RWPE1 (cell line): Measurements from ENCODE around the gene RPL28.

ENCODE experiments used
- CTCF ChIA-PET: fragments of 350-600 bp; sonication (Branson Sonifier 250); formaldehyde crosslinking; extraction: SDS; loops from one replicate; lab custom pipeline; 2021; lab: Yijun Ruan, JAX
- POLR2A ChIA-PET: fragments of 400-600 bp; formaldehyde crosslinking; extraction: SDS; loops from one replicate; lab custom pipeline; 2020; ENCODE audit warnings: antibody characterized with exemption; ENCODE audit not compliant: low non-redundant PET; lab: Yijun Ruan, JAX
- DNase-seq: peaks from one replicate; pipeline ENCODE4 v3.0.0; 2012; ENCODE audit warnings: low spot score
- H3K27ac ChIP-seq: fragments of 450-650 bp; 2 replicates; pipeline ENCODE4 v1.5.1; 2017
- CTCF ChIP-seq: fragments of 450-650 bp; conservative IDR thresholded peaks from 2 replicates; pipeline ENCODE4 v1.5.1; 2017; ENCODE audit warnings: low read depth, mild to moderate bottlenecking

RPL28 gene

GRCh38 chr19:55385724-55386492 is at the start of gene RPL28:
RPL28 (plus strand) TSS chr19:55385932; CDS start chr19:55386358, 426 bp downstream.
- CTCF ChIA-PET: no interaction called here
- no peak for TF ChIP-seq CTCF
- DNase-seq: peak; percentile 91
- peak within 1 kb of the TSS; percentile 98 for H3K27ac ChIP-seq
- POLR2A ChIA-PET: interaction anchor here (1.2 kb wide), 1 partner anchor 13 kb away, joined by 3 read pairs; no protein-coding TSS in a partner anchor

- peak overlapping the region; percentile 85 for H3K27ac ChIP-seq
- peak; percentile 88 for DNase-seq
- no peak for TF ChIP-seq CTCF
- POLR2A ChIA-PET: no interaction called here
- CTCF ChIA-PET: interaction anchor here (1.1 kb wide), 1 partner anchor 34 kb away, joined by 3 read pairs; the partner anchor contains the start of gene IL11
Measured at GRCh38 chr19:55336101-55336500, 49.6 kb upstream of the RPL28 start.

- no peak for TF ChIP-seq CTCF
- ChIA-PET CTCF (interaction anchor here (0.5 to 1.4 kb wide), 5 partner anchors 22 to 193 kb away, joined by 3 to 4 read pairs (median 3); partner anchors contain the start of gene TMEM238), POLR2A (interaction anchor here (0.5 to 1.0 kb wide), 10 partner anchors 16 to 233 kb away, joined by 3 to 8 read pairs (median 4); partner anchors contain the start of gene TMEM238)
- peak within 1 kb of the TSS; percentile 97 for H3K27ac ChIP-seq
- peak; percentile 100 for DNase-seq
Measured at GRCh38 chr19:55339105-55339888, 46.4 kb upstream of the RPL28 start, which contains the start of gene KMT5C. KMT5C (plus strand) TSS chr19:55339876; CDS start chr19:55341937, 2,061 bp downstream.

- ChIA-PET CTCF (interaction anchor here (0.5 to 1.4 kb wide), 5 partner anchors 23 to 131 kb away, joined by 3 to 4 read pairs (median 3); partner anchors contain the start of genes PTPRH and TMEM238), POLR2A (interaction anchor here (0.5 to 0.9 kb wide), 4 partner anchors 19 to 45 kb away, joined by 3 to 6 read pairs (median 4); partner anchors contain the start of gene TMEM238)
- no peak for DNase-seq
- TF ChIP-seq CTCF: no peak
- H3K27ac ChIP-seq: peak overlapping the region; percentile 97
Measured at GRCh38 chr19:55339889-55340783, 45.6 kb upstream of the RPL28 start.

- peak overlapping the region; percentile 97 for H3K27ac ChIP-seq
Measured at GRCh38 chr19:55340784-55341147, 45.0 kb upstream of the RPL28 start.

More at GRCh38 chr19:55340784-55341147, 45.0 kb upstream of the RPL28 start:
- no peak for TF ChIP-seq CTCF
- DNase-seq: no peak
- CTCF ChIA-PET: interaction anchor here (0.6 kb wide), 1 partner anchor 132 kb away, joined by 3 read pairs; the partner anchor contains the start of gene PTPRH
- POLR2A ChIA-PET: no interaction called here
